HG02759 (cell line): ENCODE results near the gene ZNF500.

Experiments
- ATAC-seq: cut with Tn5 transposase; IDR thresholded peaks from one replicate; pipeline ENCODE4 v1.9.1; 2021; ENCODE audit warnings: mild to moderate bottlenecking, moderate library complexity; ENCODE audit not compliant: unreplicated experiment

ZNF500 gene

GRCh38 chr16:4775005-4775404 is 8.0 kb upstream of the ZNF500 start:
- no peak for ATAC-seq

- ATAC-seq = no peak
Observed at GRCh38 chr16:4772351-4772750, 5.4 kb upstream of the ZNF500 start.

- no peak for ATAC-seq
Observed at GRCh38 chr16:4771646-4772045, 4.7 kb upstream of the ZNF500 start.

GRCh38 chr16:4769306-4769638 is 2.3 kb upstream of the ZNF500 start:
- ATAC-seq = no peak

GRCh38 chr16:4768549-4769305 is 1.8 kb upstream of the ZNF500 start:
- ATAC-seq = peak; percentile 66

GRCh38 chr16:4767872-4768548 is 1.0 kb upstream of the ZNF500 start:
- no peak for ATAC-seq

GRCh38 chr16:4765511-4766474 is 1.2 kb downstream of the ZNF500 start:
- ATAC-seq = no peak

- no peak for ATAC-seq
Observed at GRCh38 chr16:4763791-4764190, 3.2 kb downstream of the ZNF500 start.

GRCh38 chr16:4762205-4762604 is 4.8 kb downstream of the ZNF500 start:
- ATAC-seq = no peak

GRCh38 chr16:4760221-4760910 is 6.6 kb downstream of the ZNF500 start:
- no peak for ATAC-seq

- no peak for ATAC-seq
Observed at GRCh38 chr16:4755687-4756086, 11.3 kb downstream of the ZNF500 start.

GRCh38 chr16:4754865-4755264 is 12.1 kb downstream of the ZNF500 start:
- no peak for ATAC-seq

- ATAC-seq = no peak
Observed at GRCh38 chr16:4753227-4753626, 13.7 kb downstream of the ZNF500 start.

GRCh38 chr16:4752351-4753100 is 14.4 kb downstream of the ZNF500 start:
- no peak for ATAC-seq

- no peak for ATAC-seq
Observed at GRCh38 chr16:4750896-4751295, 16.1 kb downstream of the ZNF500 start.

- ATAC-seq = no peak
Observed at GRCh38 chr16:4749700-4750257, 17.2 kb downstream of the ZNF500 start.

- no peak for ATAC-seq
Observed at GRCh38 chr16:4748682-4749411, 18.1 kb downstream of the ZNF500 start.

GRCh38 chr16:4747906-4748681 is 18.9 kb downstream of the ZNF500 start:
- ATAC-seq = no peak
